Ecto neural progenitor cell (in vitro differentiated cells): ENCODE results near the gene NSUN7.
"Not testable (repeated sequence)": the region's sequence is repeated elsewhere in the genome, so short reads cannot be mapped to it uniquely, and the experiment has no call there.

Experiments used
- DNase-seq: peaks from one replicate; pipeline ENCODE4 v3.0.0-alpha.2; 2018; ENCODE audit warnings: low spot score

Gene NSUN7, protein sequence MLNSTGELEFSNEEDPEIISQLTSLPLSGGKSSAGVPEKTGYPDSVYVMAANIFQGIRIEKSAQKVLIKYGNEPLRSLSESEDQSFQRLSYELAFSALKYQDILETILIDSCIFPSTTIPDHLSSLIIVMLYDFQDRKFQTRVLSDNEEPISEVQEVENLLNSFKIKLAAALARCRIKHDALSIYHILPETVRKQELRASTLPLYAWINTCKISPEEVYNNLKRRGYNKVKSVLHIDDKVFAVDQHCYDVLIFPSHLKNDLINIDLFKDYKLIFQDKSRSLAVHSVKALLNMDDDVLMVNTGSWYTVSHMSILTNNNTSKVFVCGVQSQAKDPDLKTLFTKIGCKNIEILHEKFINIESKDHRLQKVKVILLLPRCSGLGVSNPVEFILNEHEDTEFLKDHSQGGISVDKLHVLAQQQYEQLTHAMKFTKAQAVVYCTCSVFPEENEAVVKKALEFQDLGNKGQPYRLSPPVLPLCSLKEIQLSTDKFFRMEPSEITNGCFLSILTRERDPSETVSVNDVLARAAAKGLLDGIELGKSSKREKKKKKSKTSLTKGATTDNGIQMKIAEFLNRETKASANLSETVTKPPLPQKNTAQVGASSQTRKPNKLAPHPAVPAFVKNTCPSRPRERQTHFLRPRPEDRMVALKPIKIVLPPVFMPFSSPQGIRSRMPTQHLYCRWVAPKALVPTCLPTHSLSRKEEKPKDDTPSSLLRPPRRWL

GRCh38 chr4:40749717-40750460 lies at the start of gene NSUN7:
Gene NSUN7 (plus strand): TSS chr4:40749955. CDS start chr4:40750694, 739 bp downstream.
- peak; percentile 90 for DNase-seq

DNA sequence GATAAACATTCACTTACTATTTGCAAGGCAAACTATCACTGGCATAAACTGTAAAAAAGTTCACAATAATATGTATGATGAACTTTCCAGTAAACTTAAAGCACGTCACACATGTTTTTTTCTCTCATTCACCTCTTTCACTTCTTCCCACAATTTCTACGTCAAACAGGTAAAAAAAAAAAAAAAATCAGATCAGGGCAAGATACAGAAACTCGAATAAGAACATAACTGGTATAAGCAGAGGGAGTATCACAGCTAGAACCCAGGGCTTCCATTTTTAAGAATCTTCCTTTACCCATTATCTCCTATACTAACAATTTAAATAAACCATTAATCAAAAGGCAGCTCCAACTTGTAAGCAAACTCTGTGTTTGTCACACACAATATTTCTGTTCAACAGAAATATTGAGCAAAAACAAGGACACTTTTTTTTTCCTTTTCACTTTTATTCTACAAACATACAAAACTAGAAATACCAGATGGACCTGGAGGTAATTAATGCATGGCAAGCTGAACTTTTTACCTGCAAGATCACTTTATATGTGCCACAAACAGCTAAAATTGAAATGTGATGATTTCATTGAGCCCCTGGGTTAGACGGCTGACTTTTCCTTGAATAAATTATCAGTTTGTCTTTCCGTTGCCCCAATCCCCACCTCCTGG lies 47.5 kb upstream of the NSUN7 start:
- DNase-seq, result no peak

DNA sequence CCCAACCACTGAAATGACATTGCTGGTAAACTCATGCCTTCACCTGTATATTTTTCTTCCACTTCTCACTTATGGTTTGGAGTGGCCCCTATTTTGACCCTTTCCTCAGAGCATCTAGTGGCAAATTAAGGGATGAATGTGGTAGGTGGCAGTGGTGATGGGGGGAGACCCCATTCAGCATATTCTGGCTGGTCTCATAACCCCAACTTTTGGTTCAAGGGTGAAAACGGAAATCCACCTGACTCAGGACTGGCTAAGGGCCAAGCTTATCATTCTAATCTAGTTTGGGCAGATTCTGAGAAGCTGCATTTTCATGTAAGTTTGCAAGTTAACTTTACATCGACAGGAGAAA lies 47.0 kb upstream of the NSUN7 start:
- DNase-seq, result no peak

GRCh38 chr4:40704073-40704472 lies 45.7 kb upstream of the NSUN7 start:
- DNase-seq, result no peak

DNA sequence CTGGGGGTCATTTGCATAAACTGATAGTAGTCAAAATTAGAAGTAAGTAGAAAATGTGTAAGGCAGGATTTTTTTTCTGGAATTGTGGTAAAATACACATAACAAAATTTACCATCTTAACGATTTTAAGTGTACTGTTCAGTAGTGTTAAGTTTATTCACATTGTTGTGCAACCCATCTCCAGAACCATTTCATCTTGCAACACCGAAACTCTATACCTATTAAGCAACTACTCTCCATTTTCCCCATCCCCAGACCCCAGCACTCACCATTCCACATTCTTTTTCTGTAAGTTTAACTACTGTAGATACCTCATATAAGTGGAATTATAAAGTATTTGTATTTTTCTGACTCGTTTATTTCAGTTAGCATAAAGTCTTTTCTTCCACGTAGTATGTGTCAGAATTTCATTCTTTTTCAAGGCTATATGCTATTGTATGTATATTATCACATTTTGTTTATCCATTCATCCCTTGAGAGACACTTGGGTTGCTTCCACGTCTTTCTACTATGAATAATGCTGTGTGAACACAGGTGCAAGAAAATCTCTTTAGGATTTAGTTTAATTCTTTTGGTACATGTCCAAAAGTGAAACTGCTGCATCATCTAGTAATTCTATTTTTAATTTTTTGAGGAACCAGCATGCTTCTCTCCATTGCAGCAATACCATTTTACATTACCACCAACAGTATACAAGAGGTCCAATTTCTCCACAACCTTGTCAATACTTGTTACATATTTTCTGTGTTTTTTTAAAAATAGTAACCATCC lies 39.1 kb upstream of the NSUN7 start:
- DNase-seq, result no peak

GRCh38 chr4:40713001-40713400 lies 36.8 kb upstream of the NSUN7 start:
- not testable (repeated sequence) for DNase-seq

- no peak for DNase-seq
Observed at GRCh38 chr4:40713798-40714197, 36.0 kb upstream of the NSUN7 start.

DNA sequence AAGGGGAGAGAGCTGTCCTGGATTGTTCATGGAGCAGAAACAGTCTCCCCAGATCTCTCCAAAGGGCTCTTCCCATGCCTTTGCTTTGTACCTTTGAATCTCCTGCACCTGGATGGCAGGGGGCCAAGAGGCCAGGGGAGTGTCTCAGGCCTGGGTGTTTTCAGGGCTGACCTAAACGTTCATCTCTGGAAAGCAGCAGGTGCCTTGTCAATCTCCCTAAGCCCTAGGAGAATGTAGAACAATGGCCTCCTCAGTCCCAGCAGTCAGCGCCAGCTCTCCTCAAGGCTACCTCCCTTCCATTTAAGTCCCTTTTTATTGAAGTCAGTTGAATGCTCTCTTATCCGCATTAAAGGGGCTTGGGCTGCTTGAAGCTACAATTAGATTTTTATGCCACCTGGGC lies 31.2 kb upstream of the NSUN7 start:
- DNase-seq, result peak; percentile 64

DNA sequence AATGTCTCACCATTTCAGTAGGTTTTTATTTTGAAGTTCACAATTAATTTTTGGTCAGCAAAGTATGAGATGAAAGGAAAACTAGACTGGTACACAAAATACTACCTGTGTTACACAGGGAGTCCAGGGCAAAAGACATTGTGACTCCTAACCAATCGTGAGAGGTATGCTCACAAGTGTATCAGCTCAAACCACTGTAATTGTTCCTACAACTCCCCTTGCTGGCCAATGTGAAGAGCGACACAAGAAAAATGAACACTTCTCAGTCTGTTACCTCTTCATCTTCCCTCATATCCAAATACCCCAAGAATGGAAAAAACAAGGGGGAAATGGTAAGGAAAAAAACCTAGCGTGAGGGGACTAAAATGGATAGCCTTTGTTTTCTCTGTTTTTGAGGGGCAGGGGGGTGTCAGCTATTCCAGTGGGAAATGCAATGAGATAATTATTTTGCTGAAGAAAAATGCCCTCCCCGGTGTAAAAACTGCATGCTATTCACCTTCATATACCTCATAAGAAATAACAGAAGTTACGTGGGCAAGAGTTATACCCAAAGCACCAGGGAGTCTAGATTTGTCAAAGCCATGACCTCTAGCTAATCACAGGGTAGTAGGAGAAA lies 30.6 kb upstream of the NSUN7 start:
- no peak for DNase-seq

DNA sequence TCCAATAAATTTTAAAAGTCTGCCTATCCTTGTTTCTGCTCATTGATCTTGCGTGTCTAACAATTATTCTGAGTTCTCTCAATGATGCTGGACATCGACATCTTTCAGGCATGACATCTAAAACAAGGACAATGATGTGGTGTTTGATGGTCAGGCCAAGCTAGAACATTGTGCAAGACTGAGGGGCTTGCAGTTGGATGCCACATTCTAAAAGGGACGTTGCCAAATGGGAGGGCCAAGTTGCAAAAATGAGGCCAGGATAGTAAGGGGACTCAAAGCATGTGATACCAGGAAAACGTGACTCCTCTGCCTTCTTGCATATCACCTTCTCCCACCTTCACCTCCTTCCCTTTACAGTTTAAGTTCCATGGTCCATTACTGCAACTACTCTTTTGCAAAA lies 29.4 kb upstream of the NSUN7 start:
- no peak for DNase-seq

- DNase-seq, result no peak
Observed at GRCh38 chr4:40720916-40721315, 28.8 kb upstream of the NSUN7 start.

DNA sequence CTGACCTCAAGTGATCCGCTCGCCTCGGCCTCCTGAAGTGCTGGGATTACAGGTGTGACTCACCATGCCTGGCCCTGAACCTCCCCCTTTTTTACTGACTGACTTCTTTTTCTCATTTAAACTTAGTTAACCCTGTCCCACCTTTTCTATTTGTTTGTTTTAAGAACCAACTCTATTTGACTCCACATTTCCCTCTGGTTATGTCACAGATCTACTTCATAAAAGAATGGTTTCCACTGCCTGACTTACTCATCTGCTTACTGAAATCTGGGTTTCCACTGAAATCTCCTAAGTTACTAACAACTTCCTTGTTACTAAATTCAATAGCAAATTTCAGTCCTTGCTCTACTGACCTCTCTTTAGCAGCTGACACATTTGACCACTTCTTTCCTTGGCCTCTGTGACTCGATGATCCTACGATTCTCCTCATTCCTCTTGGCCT lies 28.0 kb upstream of the NSUN7 start:
- no peak for DNase-seq

DNA sequence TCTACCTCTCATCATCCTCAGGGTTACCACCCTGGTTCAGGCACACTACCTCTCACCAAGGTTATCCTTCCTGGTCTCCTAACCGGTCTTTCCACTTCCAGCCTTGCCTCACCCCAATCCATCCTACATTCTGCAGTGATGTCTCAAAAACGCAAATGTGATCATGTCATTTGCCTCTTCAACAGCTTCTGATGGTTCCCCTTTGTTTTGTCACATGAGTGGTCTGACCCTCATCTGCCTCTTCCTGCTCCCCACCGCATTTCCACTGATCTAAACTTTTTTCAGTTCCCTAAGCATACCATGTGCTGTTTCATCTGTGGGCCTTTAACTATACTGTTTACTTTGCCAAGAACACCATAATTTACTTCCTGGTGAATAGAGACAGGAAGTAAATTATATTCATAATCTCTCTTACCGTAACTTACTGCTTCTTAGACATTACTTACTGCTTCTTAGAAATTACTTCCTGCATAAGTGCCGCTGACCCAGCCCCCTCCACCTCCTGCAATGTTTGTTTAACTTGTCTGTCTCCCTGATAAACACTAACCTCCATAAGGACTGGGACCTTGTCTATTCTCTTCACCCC lies 27.1 kb upstream of the NSUN7 start:
- DNase-seq, result no peak

DNA sequence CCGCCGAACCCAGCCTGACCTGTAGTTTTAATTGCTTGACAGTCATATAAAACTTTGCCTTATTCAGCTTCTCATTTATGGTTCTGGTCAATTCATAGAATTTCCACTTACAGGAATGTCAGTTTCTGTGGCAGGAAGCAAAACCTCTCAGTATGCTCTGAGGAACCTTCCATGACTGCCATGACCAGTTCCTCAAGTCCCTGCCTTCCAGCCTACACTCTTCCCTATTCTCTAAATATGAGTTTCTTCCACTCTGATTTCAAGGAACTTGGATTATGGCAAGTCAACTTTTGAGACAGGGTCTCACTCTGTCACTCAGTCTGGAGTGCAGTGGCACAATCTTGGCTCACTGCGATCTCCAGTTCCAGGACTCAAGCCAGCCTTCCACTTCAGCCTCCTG lies 26.0 kb upstream of the NSUN7 start:
- no peak for DNase-seq

- DNase-seq, result no peak
Observed at GRCh38 chr4:40728333-40728732, 21.4 kb upstream of the NSUN7 start.

DNA sequence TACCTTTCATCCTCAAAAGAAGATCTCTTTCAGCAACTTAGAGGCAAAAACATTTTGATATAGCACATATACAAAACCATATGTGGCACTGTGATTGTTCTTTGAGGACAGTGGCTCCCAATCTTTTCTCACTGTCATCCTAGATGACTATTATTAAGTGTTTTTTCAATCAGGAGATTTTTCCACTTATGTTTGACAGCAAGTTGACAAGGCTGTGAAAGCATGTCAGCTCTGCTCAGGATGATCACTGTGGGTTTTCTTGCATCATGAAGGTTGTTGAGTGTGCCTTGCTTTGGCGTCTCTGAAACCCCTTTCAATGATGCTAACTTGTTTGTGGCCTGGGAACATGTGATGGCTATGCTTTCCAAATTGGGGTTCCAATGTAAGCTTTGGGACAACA lies 20.2 kb upstream of the NSUN7 start:
- DNase-seq, result no peak

GRCh38 chr4:40730091-40730679 lies 19.6 kb upstream of the NSUN7 start:
- no peak for DNase-seq

DNA sequence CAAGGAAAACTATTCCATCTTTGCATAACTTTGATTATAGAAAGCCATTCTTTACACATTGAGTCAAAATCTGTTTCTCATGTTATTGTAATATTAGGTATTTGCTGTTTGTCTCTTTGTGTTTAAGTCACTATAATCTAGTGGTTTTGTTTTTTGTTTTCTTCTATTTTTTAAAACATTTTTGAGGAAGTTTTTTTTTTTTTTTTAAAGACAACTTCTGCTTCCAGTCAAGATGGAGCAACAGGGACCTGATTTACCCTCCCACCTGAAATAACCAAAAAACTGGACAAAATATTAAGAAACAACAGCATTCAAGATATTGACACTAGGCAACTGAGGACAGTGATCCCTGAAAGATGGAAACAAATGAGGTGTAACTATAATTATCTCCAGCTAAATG lies 18.4 kb upstream of the NSUN7 start:
- no peak for DNase-seq

GRCh38 chr4:40731792-40732245 lies 17.9 kb upstream of the NSUN7 start:
- DNase-seq, result no peak

DNA sequence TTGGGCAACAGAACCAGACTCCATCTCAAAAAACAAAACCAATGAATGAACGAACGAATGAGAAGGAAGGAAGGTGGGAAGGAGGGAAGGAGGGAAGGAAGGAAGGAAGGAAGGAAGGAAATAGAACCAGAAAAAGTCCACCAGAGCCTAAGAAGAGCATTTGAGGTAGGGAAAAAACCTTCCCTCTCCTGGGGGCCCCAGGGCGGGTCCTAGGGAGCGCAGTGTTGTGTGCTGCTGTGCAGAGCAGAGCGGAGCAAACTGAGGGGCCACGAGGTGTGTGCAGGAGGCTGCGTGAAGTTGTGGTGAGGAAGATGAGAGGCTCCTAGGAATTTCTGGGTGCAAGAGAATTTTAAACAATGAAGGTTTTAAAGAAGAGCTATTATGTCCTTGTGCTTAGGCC lies 16.0 kb upstream of the NSUN7 start:
- DNase-seq, result no peak
